Effector CD8-positive, alpha-beta T cell (primary cell): ENCODE measurements around the gene BTBD6.

Source experiments
- DNase-seq: peaks from one replicate; lab custom pipeline; 2025; lab: John Stamatoyannopoulos, UW

The BTBD6 gene

DNA sequence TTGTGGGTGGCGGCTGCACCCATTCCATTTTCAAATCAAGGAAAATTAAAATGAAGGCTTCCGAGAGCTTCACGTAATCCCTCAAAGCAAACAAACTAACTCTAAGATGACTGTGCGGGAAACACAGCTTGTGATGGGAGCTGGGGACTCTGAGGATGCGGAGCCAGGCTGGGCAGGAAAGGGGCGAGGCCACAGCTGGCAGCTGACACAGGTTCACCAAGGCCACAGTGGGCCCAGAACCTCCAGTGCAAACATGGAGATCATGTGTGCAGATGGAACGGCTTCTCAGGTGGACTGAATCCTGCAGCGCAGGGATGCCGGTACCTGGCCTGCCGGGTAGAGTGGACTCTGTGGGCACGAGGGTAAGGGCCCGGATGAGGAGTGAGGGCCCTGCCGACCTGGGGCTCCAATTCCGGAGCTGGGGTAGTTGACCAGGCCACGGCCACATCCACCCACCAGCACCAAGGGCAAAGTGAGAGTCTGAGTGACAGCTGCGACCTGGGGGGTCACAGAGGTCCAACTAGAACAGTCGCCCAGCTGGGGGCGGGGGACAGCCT is 19.2 kb upstream of the BTBD6 start:
- DNase-seq, result no peak

DNA sequence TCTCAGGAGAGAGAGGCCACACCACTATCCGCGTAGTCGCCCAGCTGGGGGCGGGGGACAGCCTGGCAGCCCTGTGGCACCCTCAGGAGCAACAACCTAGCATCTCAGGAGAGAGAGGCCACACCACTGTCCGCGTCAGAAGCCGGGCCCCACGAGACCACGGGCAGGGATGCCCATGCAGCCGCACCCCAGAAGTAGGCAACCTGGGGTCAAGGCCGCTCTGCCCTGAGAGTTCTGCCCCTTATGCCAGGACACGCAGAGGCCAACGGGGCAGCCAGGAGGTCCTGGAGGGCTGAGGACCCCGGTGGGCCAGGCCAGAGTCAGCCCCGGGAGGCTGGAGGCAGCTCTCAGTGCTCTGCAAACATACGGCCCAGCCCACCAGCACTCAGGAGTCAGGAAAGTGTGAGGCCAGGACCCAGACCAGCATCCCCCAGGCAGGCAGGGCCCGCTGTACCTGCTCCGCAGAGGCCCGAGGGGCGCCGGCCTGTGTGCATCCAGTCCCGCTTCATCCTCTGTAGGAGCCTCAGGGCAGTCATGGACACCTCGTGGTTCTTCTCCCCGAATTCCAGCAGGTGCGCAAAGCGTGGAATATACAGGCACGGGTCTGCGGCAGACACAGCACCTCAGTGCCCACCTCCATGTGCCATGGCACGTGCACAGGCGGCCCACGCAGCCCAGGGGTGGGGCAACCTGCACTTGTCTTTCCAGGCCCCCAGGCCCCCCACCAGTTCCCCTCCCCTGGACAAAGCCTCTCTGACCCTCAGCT is 7.3 kb upstream of the BTBD6 start:
- no peak for DNase-seq

DNA sequence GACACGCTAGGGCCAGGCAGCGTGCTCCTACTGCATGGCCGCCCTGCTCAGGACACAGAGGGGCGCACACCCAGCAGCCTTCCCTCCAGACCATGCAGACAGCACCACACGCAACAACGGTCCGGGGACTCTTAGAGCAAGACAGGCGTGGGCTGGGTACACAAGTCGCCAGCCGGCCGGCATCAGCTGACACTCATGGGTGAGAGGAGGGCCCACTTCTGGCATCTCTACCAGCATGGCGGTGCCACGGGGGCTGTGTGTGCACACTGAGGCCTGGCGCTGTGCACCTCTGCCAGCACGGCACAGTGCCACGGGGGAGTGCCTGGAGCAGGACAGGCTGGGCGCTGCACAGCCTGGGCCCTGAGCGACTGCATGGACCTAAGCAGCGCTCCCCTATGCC is 6.7 kb upstream of the BTBD6 start:
- DNase-seq, result no peak

DNA sequence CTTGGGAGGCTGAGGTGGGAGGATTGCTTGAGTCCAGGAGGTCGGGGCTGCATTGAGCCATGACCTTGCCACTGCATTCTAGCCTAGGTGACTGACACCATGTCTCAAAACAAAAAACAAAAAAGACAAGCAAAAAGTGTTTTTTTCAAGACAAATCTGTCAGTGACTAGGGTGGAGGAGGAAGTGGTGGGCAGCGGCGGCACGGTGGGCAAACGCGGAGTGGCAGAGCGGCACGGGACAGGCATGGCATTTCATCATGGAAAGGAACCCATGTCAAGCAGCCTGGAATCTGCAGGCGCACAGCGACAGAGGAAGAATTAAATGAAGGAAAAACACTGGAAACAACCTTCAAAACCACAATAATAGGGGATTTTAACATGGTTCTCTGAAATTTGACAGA is 4.0 kb upstream of the BTBD6 start:
- no peak for DNase-seq

DNA sequence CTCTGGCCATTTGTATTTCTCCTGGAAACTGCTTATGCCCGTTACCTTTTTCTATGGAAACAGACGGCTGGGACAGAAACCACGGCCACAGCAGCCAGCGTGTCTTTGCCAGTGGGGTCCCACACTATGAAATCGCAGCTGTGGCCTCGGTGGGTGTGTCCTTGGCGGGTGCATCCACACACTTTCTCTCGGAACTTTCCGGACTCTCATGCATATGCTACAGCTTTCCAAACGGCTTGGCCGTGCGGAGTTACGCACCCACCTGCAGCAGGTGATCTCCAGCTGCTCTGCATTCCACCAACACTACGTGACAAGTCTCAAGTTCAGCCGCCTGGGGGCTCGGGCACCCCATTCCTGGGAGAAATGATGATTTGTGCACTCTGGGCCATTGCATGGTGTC is 1.3 kb upstream of the BTBD6 start:
- DNase-seq, result no peak

DNA sequence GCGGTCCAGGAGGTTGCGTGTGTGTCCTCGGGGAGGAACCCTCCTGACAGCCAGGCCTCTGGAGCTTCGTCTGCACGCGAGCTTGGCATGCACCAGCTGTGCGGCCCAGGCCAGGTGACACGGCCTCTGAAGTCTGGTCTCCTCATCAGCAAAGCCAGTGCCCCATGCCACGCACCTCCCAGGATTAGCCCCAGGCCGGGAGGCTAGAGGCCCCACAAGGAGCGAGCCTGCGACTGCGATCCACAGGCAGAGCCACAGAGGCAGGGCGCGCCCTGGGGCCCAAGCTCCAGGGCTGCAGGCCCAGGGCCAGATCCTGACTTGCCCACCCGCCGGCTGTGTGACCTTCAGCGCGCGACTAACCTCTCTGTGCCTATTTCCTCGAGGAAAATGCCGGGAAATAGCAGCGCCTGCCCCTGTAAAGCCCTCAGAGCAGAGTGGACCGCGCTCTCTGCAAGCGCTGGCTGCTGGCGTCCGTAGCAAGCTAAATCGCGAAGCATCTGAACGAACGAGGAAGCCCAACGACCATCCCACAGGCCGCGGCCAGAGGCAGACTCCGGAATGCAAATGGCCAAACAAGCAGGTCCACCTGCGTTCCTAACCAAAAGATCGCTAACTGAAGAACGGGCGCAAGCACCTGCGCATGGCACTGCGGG is 492 bp upstream of the BTBD6 start:
- no peak for DNase-seq

DNA sequence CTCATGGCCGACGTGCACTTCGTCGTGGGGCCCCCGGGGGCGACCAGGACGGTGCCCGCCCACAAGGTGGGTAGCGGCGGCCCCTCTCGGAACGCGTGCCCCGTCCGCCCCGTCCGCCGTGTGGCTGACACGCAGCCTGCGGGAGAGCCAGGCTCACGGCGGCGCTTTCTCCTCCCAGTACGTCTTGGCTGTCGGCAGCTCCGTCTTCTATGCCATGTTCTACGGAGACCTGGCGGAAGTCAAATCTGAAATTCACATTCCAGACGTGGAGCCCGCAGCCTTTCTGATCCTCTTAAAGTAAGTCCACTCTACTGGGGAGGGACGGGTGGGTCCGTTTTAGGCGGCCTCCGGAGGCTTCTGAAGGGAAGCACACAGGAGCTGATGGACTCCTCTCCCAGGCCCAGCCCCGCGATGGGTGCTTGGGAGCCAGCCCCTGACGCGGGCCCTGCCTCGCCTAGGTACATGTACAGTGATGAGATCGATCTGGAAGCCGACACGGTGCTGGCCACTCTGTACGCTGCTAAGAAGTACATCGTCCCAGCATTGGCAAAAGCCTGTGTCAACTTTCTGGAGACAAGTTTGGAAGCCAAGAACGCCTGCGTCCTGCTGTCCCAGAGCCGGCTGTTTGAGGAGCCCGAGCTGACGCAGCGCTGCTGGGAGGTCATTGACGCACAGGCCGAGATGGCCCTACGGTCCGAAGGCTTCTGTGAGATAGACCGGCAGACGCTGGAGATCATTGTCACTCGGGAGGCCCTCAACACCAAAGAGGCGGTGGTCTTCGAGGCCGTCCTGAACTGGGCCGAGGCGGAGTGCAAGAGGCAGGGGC is 1.1 kb downstream of the BTBD6 start:
- no peak for DNase-seq

DNA sequence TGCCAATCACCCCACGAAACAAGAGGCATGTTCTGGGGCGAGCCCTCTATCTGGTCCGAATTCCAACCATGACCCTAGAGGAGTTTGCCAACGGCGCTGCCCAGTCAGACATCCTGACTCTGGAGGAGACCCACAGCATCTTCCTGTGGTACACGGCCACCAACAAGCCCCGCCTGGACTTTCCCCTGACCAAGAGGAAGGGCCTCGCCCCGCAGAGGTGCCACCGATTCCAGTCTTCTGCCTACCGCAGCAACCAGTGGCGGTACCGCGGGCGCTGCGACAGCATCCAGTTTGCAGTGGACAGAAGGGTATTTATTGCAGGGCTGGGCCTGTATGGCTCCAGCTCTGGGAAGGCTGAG is 1.7 kb downstream of the BTBD6 start:
- no peak for DNase-seq

DNA sequence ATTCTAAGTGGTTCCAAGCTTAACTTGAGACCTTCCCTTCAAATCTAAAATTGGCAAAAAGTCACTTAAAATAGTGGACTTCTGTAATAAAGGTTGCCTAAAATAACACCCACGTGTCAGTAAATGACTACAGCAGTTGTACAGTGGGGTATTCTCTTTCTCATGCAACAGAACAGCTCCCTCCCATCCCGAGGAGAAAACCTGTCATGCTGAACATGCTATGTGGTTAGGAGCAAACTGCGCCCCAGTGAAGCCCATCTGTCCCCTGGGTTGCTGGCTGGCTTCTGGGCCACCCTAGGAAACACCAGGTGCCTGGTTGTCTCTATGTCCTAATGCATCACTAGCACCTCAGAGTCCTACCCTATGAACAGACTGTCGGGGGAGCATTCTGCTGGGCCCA is 2.7 kb downstream of the BTBD6 start:
- no peak for DNase-seq

DNA sequence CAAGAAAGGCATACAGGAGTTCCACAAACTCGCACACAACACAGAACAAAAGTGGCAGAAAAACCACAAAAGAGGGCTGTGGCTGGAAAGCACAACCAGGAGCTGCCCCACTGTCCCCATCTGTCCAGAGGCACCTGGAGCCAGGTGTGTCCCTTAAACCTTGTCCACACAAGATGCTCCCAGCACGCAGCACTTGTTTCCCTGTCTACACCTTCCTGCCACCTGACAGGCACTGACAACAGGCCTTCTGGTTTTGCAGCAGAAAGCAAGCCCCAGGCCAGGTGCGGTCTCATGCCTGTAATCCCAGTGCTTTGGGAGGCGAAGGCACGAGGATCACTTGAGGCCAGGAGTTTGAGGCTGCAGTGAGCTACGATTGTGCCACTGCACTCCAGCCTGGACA is 3.6 kb downstream of the BTBD6 start:
- DNase-seq, result no peak

DNA sequence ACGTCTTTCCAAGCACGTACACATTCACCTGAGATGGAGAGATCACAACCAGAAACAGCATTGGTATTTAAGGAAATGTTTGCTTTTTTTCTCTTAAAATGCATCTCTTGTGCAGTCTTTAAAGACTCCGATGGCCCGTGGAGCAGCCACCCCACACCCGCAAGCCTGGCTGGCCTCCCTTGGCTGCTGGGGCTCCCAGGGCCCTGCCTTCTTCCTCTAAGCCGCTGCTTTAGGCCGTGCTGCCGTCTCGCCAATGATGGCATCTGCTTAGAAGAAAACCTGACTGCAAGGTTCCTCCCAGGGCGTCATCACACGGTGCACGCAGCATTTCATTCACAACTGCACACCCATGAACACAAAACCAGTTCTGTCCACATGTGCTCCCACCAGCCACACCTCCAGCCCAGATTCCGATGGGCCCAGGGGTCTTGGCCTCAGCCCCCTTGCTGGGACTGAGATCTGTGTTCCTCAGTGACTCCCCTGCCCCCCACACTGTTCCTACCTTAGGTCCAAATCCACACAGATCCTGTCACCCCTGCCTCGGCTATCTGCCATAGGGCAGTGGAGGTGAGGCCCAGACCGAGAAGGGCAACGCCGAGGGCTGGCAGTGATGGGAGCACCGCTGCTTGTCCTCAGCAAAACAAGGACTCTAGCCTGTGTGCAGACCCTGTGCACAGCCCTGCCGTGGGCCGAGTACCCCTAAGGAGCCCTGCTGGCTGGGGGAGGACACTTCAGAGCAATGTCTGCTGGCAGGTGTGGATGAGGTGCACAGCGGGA is 4.4 kb downstream of the BTBD6 start:
- DNase-seq, result no peak

DNA sequence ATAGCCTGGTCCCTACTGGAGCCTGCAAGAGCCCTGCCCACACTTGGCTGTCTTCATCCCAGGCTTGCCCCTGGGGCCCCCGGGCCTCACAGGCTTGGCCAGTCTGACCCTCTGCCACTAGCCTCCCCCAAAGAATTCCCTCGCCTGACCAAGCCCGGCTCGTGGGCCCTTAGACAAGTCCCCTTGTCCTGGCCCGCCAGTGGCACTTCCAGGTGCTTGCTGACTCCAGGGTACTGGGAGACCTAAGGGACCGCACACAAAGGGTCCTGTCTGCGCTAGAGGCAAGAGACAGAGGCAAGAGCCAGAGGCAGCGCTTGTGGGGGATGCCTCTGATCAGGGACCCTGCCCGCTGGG is 5.0 kb downstream of the BTBD6 start:
- no peak for DNase-seq

DNA sequence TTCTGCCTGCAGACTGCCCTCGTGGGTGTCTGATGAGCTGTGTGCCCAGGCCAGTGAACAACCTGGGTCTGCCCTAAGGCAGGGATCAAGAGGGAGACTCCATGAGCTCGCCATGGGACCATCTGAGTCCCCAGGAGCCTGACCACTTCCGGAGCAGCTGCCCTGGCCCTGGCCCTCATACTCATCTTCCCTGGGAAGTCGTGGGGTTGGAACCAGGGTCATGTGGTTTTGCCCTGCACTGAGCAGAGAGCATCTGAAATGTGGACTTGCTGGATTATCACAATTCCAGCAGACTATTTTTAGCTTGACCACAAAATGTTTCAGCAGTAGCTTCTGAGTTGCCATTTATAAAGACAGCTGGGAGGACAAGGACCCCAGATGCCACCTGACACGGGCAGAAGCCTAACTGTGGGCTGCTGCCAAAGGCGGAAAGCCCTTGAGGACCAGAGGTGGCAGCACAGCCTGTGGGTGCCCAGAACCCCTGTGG is 6.7 kb downstream of the BTBD6 start:
- no peak for DNase-seq

DNA sequence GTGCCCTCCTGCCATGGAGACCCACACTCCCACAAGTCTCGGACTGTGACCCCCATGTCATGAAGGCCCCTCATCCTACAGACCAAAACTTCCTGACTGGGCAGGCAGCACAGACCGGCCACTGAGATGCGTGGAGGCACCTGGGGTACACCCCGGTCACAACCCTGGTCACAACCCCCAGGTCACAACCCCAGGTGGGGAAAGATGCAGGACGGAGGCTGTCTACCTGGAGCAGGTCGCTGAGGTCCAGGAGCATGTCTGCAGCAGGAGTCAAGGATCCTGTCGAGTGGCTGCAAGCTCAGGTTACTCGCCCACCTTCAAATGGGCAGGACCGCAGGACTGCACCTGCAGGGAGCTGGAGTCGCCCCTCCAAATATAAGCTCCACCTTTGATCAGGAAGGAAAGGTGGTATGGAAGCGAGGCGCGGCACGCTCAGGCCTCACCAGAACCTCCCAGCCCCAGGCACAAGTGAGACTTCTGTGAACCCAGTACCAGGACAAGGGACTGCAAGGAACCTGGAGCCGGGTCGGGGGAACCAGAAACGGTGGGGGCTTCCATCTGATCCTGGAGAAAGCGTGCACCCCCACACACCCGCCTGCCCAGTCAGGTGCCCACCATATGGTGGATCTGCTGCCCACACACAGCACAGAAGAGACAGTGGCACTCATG is 8.1 kb downstream of the BTBD6 start:
- no peak for DNase-seq

DNA sequence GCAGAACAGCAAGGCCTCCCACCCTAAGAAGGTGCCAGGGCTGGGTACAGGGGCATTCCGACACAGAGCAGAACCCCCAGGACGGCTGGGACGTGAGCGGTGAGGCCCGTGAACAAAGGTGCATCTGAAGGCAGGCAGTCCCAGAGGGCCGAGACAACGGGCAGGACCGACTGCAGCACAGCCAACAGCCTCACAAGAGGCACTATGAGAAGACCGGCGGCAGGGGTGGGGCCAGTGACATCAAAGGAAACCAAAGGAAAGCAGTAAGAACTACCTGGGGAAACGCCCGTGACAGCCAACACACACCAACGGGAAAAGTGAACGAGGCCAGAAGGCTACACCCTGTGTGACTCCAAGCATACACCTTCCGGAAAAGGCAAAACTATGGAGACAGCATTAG is 9.1 kb downstream of the BTBD6 start:
- no peak for DNase-seq

DNA sequence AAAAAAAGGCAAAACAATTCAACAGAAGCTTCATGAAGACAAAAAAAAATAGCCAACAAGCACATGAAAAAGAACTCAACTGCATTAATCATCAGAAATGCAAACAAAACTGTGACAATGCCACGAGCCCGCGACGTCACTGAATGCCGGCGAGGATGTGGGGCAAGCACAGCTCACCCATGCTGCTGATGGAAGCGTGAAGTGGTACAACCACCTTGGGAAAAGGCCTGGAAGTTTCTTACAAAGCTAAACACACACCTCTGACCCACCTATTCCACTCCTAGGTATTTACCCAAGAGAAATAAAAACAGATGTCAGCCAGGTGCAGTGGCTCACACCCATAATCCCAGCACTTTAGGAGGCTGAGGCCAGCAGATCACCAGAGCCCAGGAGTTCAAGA is 10.5 kb downstream of the BTBD6 start:
- DNase-seq, result no peak

DNA sequence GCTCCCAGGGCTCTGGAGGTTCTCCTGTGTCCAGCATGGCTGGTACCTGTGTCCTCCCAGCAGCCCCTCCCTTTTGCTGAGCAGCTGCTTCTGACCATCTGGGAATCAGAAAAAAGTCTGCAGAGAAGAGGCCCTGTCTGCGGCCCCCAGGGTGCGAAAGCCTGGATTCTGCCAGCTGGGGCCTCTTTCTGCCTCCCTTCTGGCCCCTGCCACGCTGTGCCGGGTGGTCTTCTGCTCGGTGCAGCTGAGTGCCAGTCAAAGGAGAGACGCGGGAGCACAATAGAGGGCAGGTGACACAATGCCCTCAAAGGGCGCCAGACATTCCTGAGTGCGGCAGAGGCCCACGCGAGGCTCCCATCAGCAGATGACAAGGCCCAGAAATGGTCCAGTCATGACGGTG is 12.6 kb downstream of the BTBD6 start:
- no peak for DNase-seq

DNA sequence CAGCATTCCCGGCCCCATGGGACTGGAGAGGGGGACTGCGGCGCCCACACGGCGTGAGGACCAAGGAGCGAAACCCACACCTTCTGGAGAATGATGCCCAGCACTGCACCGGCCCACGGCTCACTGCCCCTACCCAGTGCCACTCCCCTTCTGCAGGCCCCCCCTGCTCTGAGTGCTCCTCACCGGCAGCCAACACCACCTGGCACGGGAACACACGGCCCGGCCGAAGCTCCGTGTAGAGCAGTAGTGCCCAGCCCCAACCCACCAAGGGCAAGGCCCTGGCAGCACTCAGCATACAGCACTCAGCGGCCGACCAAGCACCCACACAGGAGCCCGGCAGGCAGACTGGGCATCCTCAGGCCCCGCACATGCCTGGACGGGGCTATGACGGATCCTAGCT is 13.4 kb downstream of the BTBD6 start:
- no peak for DNase-seq

DNA sequence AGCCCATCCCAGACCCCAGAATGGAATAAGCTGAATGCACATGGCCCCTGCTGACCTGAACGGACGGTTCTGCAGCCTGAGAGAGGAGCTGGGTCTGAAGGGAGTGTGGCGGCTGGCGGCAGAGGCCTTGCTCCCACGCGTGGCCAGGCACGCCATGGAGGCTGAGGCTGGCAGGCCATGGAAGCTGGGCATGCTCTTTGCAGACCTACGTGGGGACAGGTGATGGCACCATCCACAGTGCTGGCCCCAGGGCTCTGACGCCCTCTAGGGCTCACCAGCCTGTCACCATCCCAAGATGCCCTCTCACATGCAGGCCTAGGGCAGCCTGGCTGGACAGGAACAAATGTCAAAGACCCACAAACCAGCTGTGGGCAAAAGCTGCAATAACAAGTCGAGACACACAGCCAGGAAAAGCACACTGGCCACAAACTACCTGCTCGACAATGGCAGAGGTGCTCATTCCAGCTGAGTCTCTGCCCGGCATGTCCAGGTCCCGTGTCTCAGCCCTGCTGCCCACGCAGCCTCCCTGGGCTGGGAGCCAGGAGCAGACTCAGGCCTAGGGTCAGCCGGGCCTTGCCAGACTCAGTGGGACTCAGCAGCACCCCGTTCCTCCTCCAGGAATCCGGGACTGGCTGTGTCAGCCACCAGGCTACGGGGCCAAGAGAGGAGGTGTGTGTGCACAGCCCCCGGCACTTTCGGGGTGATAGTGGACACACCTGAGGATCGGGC is 19.7 kb downstream of the BTBD6 start:
- no peak for DNase-seq

DNA sequence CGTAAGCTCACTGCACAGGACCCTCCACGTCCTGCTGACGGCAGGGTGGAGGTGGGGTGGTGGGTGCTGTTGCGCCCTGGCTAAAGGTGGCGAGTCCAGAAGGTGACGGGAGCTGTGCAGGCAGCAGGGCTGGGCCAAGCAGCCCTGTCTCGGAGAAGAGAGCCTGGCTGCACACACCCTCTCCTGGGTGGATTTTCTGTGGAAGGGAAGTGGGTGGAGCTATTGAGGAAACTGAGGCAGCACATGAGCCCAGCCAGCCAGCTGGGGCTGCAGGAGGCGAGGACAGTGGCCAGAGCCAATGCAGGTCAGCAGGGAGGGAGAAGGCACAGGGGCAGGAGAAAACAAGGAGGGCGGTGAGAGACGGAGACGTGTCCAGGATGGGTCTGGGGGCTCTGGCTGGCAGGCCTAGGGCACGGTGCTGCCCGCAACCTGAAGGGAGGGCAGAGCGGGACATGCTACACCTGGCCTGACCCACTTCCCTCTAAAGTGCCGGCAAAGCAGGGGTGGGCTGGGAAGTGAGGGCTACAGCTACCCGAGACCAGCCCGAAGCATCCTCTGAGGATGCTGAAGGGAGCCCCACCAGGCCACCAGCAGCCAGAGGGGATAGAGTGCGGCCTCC is 20.5 kb downstream of the BTBD6 start:
- no peak for DNase-seq
